Upper lobe of right lung (tissue), 1 donor: ENCODE measurements around the gene GRIK2. TPM values are rescaled to one million over a fixed set of nuclear protein-coding genes. Genes with fewer than 3 reads are reported as not detected.

Source experiments
- ATAC-seq: fragments of 200-7000 bp; cut with Tn5 transposase; one replicate; pipeline ENCODE4 v1.9.1; 2020; ENCODE audit warnings: mild to moderate bottlenecking, moderate library complexity
- DNase-seq: peaks from one replicate; pipeline ENCODE4 v3.0.0-alpha.2; 2020
- H3K27ac ChIP-seq: fragments of 200-600 bp; one replicate; pipeline ENCODE4 v1.8.0; 2022
- H3K27me3 ChIP-seq: fragments of 200-600 bp; one replicate; pipeline ENCODE4 v1.8.0; 2022; ENCODE audit warnings: mild to moderate bottlenecking
- H3K36me3 ChIP-seq: fragments of 200-600 bp; one replicate; pipeline ENCODE4 v1.8.0; 2022
- H3K4me1 ChIP-seq: fragments of 200-600 bp; one replicate; pipeline ENCODE4 v1.8.0; 2022
- H3K4me3 ChIP-seq: fragments of 200-600 bp; one replicate; pipeline ENCODE4 v1.8.0; 2022; ENCODE audit warnings: mild to moderate bottlenecking
- H3K9me3 ChIP-seq: fragments of 200-600 bp; one replicate; pipeline ENCODE4 v1.8.0; 2022
- CTCF ChIP-seq: fragments of 200-600 bp; IDR thresholded peaks from one replicate; pipeline ENCODE4 v1.8.0; 2022; ENCODE audit warnings: antibody characterized with exemption
- intact Hi-C: fragments of 100-400 bp; cut with DNase I; formaldehyde crosslinking; loops from one replicate; pipeline ENCODE4 v1.11.0; 2022
- total RNA-seq: library from RNA; stranded (reverse); fragmentation: NEBNext Ultra II Directional; extraction: Animal tissue kit (Norgen Biotek cat#: 25700); gene quantifications from one replicate; pipeline ENCODE4 v1.2.1, GENCODE V29; 2021
- donor health status: DM: no; HTN: yes; CAD: no; lungs with severe emphysema.

The GRIK2 gene
- total RNA-seq, 1 donor from 2014 or later, result 0.38 TPM

DNA sequence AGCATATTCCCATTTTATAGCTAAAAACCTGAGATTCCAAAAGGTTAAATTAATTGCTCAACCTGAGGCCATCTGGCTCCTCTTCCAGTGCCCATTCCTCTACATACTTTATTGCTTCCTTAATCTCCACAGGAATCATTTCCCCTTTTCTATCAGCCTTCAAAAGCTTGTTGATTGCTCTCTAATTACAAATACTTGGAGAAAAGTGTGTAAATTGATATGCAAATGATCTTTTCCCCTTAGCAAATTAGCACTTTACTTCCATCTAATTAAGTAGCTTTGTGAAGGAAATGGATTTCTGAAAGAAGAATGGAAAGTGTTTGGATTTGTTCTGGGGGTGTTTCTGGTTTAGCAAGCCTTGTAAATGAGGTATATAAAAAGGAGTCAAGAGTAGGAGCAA is 323.3 kb downstream of the GRIK2 start:
- no peak overlapping the region for H3K27ac ChIP-seq
- H3K36me3 ChIP-seq, result no peaks in the 10 kb centered on the region
- no peak for DNase-seq
- no peaks in the 10 kb centered on the region for H3K4me1 ChIP-seq
- no peak overlapping the region for H3K4me3 ChIP-seq
- H3K9me3 ChIP-seq, result no peaks in the 10 kb centered on the region
- intact Hi-C loops, result no loop called here
- no peak for ATAC-seq
- no peaks in the 10 kb centered on the region for H3K27me3 ChIP-seq
- TF ChIP-seq CTCF, result no peak

DNA sequence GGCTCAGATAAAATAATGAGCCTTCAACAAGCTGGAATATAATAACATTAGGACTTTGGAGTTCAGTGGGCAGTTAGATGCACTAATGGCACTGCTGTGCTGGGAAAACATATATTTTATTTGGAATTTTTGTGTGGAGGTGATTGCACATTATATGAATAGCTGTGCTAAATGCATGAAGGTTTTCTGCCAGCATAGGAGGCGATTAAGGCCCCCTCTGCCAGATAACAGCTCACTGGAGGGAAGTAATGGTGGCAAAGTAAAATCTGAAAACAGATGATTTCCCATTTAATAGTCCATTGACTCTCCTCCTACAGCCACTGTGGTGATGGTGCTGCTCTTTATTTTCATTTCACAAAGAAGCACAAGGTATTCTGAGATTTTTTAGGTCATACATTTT is 326.0 kb downstream of the GRIK2 start:
- H3K4me3 ChIP-seq, result no peak overlapping the region
- TF ChIP-seq CTCF, result no peak
- no peak overlapping the region for H3K27ac ChIP-seq
- H3K27me3 ChIP-seq, result no peaks in the 10 kb centered on the region
- DNase-seq (no peak), ATAC-seq (no peak)
- H3K4me1 ChIP-seq, result no peaks in the 10 kb centered on the region
- no peaks in the 10 kb centered on the region for H3K36me3 ChIP-seq
- no peaks in the 10 kb centered on the region for H3K9me3 ChIP-seq
- intact Hi-C loops, result no loop called here

GRCh38 chr6:101722471-101722870 is 329.0 kb downstream of the GRIK2 start:
- intact Hi-C loops, result no loop called here
- TF ChIP-seq CTCF, result no peak
- Histone ChIP-seq H3K27me3 (no peaks in the 10 kb centered on the region), H3K9me3 (no peaks in the 10 kb centered on the region), H3K36me3 (no peaks in the 10 kb centered on the region), H3K4me1 (no peaks in the 10 kb centered on the region), H3K4me3 (no peak overlapping the region), H3K27ac (no peak overlapping the region)
- DNase-seq, result no peak
- ATAC-seq, result no peak

DNA sequence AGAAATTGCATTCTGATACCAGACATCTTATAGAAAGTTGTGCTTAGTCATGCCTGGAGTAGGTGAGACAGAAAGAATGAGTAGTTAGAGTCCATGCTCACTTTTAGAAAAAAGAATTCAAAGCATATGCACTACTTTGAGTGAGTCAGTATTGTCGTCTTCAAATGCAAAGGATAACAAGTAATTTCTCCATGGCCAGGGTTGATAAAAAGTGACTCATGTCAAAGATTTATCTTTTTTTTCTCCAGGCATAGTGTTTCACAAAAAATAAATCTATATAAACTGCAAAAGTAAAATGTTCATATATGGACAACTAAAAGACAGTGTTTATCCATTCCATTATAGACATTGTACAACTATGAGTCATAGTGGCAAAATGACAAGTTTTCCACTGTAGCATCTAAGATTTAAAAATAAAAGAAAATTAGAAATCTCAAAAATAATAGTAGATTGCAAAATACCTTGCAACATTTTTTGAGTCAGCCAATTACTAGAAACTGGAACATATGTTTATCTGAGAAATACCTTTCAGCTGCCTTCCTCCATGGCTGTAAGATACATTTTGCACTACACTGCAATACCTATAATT is 329.6 kb downstream of the GRIK2 start:
- Histone ChIP-seq H3K27ac (no peak overlapping the region), H3K4me3 (no peak overlapping the region), H3K9me3 (no peaks in the 10 kb centered on the region), H3K27me3 (no peaks in the 10 kb centered on the region), H3K4me1 (no peaks in the 10 kb centered on the region), H3K36me3 (no peaks in the 10 kb centered on the region)
- ATAC-seq (no peak), DNase-seq (no peak)
- intact Hi-C loops, result no loop called here
- no peak for TF ChIP-seq CTCF

GRCh38 chr6:101728388-101728787 is 334.9 kb downstream of the GRIK2 start:
- H3K9me3 ChIP-seq, result no peaks in the 10 kb centered on the region
- no peak for ATAC-seq
- no peak for TF ChIP-seq CTCF
- H3K4me3 ChIP-seq, result no peak overlapping the region
- no peaks in the 10 kb centered on the region for H3K27me3 ChIP-seq
- intact Hi-C loops, result no loop called here
- H3K4me1 ChIP-seq, result no peaks in the 10 kb centered on the region
- no peak overlapping the region for H3K27ac ChIP-seq
- no peak for DNase-seq
- no peaks in the 10 kb centered on the region for H3K36me3 ChIP-seq

GRCh38 chr6:101728956-101729355 is 335.4 kb downstream of the GRIK2 start:
- no peak for ATAC-seq
- no peak for DNase-seq
- TF ChIP-seq CTCF, result no peak
- no peaks in the 10 kb centered on the region for H3K36me3 ChIP-seq
- no peaks in the 10 kb centered on the region for H3K4me1 ChIP-seq
- no peaks in the 10 kb centered on the region for H3K9me3 ChIP-seq
- H3K27ac ChIP-seq, result no peak overlapping the region
- H3K27me3 ChIP-seq, result no peaks in the 10 kb centered on the region
- no peak overlapping the region for H3K4me3 ChIP-seq
- intact Hi-C loops, result no loop called here
